Gastroesophageal sphincter (tissue), 4 donors: ENCODE results near the gene MTMR2. TPM values are rescaled to one million over a fixed set of nuclear protein-coding genes. Genes with fewer than 3 reads are reported as not detected.

ENCODE experiments used
- ATAC-seq: fragments of 150-250 bp; one replicate; pipeline ENCODE4 v1.9.1; 2016; ENCODE audit warnings: mild to moderate bottlenecking, moderate library complexity
- H3K27ac ChIP-seq, 4 donors: fragments of 200-600 bp; sonication (generic) in 3 of 4; 1 replicate in 3 of 4; 2 replicates in 1 of 4; pipeline ENCODE4 v1.5.1; 2016 to 2019
- H3K27me3 ChIP-seq: fragments of 200-600 bp; sonication (generic); one replicate; pipeline ENCODE4 v1.5.1; 2019
- H3K36me3 ChIP-seq, 2 donors: fragments of 200-600 bp; sonication (generic); one replicate each; pipeline ENCODE4 v1.5.1; 2019; ENCODE audit warnings: control low read depth in 1 of 2
- H3K4me1 ChIP-seq, 3 donors: fragments of 200-600 bp; sonication (generic); 1 replicate in 2 of 3; 2 replicates in 1 of 3; pipeline ENCODE4 v1.5.1; 2016 to 2019; ENCODE audit warnings: control low read depth in 2 of 3
- H3K4me3 ChIP-seq, 2 donors: fragments of 200-600 bp; sonication (generic); one replicate each; pipeline ENCODE4 v1.5.1; 2019; ENCODE audit warnings: mild to moderate bottlenecking in 1 of 2, moderate library complexity in 1 of 2
- H3K9me3 ChIP-seq, 3 donors: fragments of 200-600 bp; sonication (generic); one replicate each; pipeline ENCODE4 v1.5.1; 2017 to 2019; ENCODE audit warnings: control low read depth in 2 of 3
- CTCF ChIP-seq, 4 experiments: fragments of 200-600 bp in 2 of 4; fragments of 450-650 bp in 2 of 4; sonication (generic) in 1 of 4; IDR thresholded peaks; one replicate each; pipeline ENCODE4 v1.5.1; 2017 to 2019; ENCODE audit warnings: antibody characterized with exemption in 4 of 4, mild to moderate bottlenecking in 2 of 4, moderate library complexity in 2 of 4
- EP300 ChIP-seq: sonication (generic); formaldehyde crosslinking; IDR thresholded peaks from one replicate; pipeline ENCODE4 v1.6.1; 2017; ENCODE audit warnings: antibody characterized with exemption, mild to moderate bottlenecking
- POLR2A ChIP-seq, 2 donors: fragments of 450-650 bp; IDR thresholded peaks; one replicate each; pipeline ENCODE4 v1.6.1; 2017; ENCODE audit warnings: antibody characterized with exemption in 2 of 2, mild to moderate bottlenecking in 2 of 2, moderate library complexity in 1 of 2
- POLR2AphosphoS5 ChIP-seq: sonication (generic); formaldehyde crosslinking; IDR thresholded peaks from one replicate; pipeline ENCODE4 v1.6.1; 2017; ENCODE audit warnings: antibody characterized with exemption
- WGBS, 2 donors: methylation state at CpG; one replicate each; pipeline ENCODE4 v1.1.5; 2018; ENCODE audit warnings: low coverage in 1 of 2; 5-methylcytosine and 5-hydroxymethylcytosine counted together
- total RNA-seq, 4 donors: library from RNA; depleted of rRNA; stranded (reverse); fragments of >200 nt; gene quantifications; one replicate each; pipeline ENCODE4 v1.1.0, GENCODE V29; 2016

MTMR2 gene
- total RNA-seq, 4 donors from 2014 or later: 26.0 to 36.4 (median 34.7) TPM

DNA sequence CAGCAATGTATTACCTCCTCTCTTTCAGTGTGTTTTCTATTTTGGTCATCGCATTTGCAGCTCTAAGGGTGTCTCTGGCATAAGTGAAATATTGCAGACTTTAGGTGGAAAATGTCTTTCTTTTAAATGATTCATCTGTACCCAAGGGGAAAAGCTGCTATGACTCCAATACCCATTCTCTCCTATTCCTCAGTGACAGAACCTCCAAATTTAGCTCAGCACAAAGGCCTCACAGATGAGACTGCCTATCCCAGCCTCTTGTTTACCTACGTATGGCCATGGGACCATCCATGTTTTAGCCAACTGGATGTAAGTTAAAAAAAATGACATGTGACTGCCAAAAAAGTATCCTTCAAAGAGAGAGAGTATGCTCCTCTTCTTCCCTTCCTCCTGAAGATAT, 7.9 kb downstream of the MTMR2 start:
- H3K4me1 ChIP-seq: peaks cover 3 to 55% (median 3%) of the 10 kb centered on the region in 3 donors
- 54 to 90% methylated on average over 2 of the region's 2 CpGs for WGBS, 2 donors

GRCh38 chr11:95915051-95915450, 8.9 kb downstream of the MTMR2 start:
- Histone ChIP-seq H3K27ac (no peak overlapping the region), H3K4me1 (peaks cover 3 to 47% (median 3%) of the 10 kb centered on the region in 3 donors), H3K9me3 (no peaks in the 10 kb centered on the region), H3K27me3 (no peaks in the 10 kb centered on the region), H3K4me3 (no peak overlapping the region), H3K36me3 (no peaks in the 10 kb centered on the region)
- ATAC-seq: no peak
- TF ChIP-seq POLR2A (IDR thresholded peaks at IDR 0.05) (no peak), EP300 (no peak), POLR2AphosphoS5 (no peak), CTCF (IDR thresholded peaks at IDR 0.05) (no peak)
- WGBS, 2 donors: 24 to 60% methylated on average over 2 of the region's 2 CpGs

More for the DNA sequence above, 7.9 kb downstream of the MTMR2 start:
- ATAC-seq: no peak
- Histone ChIP-seq H3K27ac (peak overlapping the region in 1 of 4 donors; percentile 53), H3K4me3 (no peak overlapping the region), H3K9me3 (no peaks in the 10 kb centered on the region), H3K27me3 (no peaks in the 10 kb centered on the region), H3K36me3 (no peaks in the 10 kb centered on the region)
- TF ChIP-seq POLR2A (IDR thresholded peaks at IDR 0.05) (no peak), POLR2AphosphoS5 (no peak), EP300 (no peak), CTCF (IDR thresholded peaks at IDR 0.05) (no peak)

GRCh38 chr11:95913830-95914615, 9.9 kb downstream of the MTMR2 start:
- no peaks in the 10 kb centered on the region for H3K27me3 ChIP-seq
- peaks cover 3 to 47% (median 3%) of the 10 kb centered on the region in 3 donors for H3K4me1 ChIP-seq
- no peaks in the 10 kb centered on the region for H3K36me3 ChIP-seq
- no peak for ATAC-seq
- no peak overlapping the region for H3K27ac ChIP-seq
- TF ChIP-seq EP300 (no peak), CTCF (IDR thresholded peaks at IDR 0.05) (no peak), POLR2A (IDR thresholded peaks at IDR 0.05) (no peak), POLR2AphosphoS5 (no peak)
- H3K4me3 ChIP-seq: no peak overlapping the region
- WGBS, 2 donors: 100% methylated on average over 1 of the region's 1 CpG
- no peaks in the 10 kb centered on the region for H3K9me3 ChIP-seq

- no peaks in the 10 kb centered on the region for H3K36me3 ChIP-seq
- H3K27me3 ChIP-seq: no peaks in the 10 kb centered on the region
- H3K27ac ChIP-seq: no peak overlapping the region
Measured at GRCh38 chr11:95912902-95913560, 10.9 kb downstream of the MTMR2 start.

More at GRCh38 chr11:95912902-95913560, 10.9 kb downstream of the MTMR2 start:
- no peak for TF ChIP-seq CTCF (IDR thresholded peaks at IDR 0.05)
- TF ChIP-seq EP300: no peak
- no peak for TF ChIP-seq POLR2AphosphoS5
- TF ChIP-seq POLR2A (IDR thresholded peaks at IDR 0.05): no peak
- H3K4me3 ChIP-seq: no peak overlapping the region
- WGBS, 2 donors: 74 to 80% methylated on average over 2 to 4 of the region's 4 CpGs
- peaks cover 3 to 43% (median 3%) of the 10 kb centered on the region in 3 donors for H3K4me1 ChIP-seq
- no peak for ATAC-seq
- no peaks in the 10 kb centered on the region for H3K9me3 ChIP-seq
